Heart right ventricle (tissue), 16 donors: ENCODE measurements around the gene SLC2A8. TPM values are rescaled to one million over a fixed set of nuclear protein-coding genes. Genes with fewer than 3 reads are reported as not detected.
A peak's percentile ranks its signal among the peaks of the same experiment; 100 is the strongest.

Experiments
- ATAC-seq, 8 donors: fragments of 200-7000 bp; cut with Tn5 transposase; one replicate each; pipeline ENCODE4 v1.9.1; 2020; ENCODE audit warnings: mild to moderate bottlenecking in 8 of 8, moderate library complexity in 8 of 8, moderate number of reproducible peaks in 1 of 8
- DNase-seq, 2 donors: peaks; one replicate each; pipeline ENCODE4 v3.0.0-alpha.2; 2020
- H3K27ac ChIP-seq, 10 donors: fragments of 200-600 bp; sonication (generic) in 2 of 10; one replicate each; pipeline versions ENCODE4 v1.5.0 to v1.8.0; 2020 to 2022; ENCODE audit warnings: mild to moderate bottlenecking in 3 of 10
- H3K27me3 ChIP-seq, 7 donors: fragments of 200-600 bp; one replicate each; pipeline ENCODE4 v1.8.0; 2021 to 2022; ENCODE audit warnings: mild to moderate bottlenecking in 2 of 7
- H3K36me3 ChIP-seq, 9 donors: fragments of 200-600 bp; sonication (generic) in 1 of 9; one replicate each; pipeline versions ENCODE4 v1.5.0 to v1.8.0; 2020 to 2022; ENCODE audit warnings: mild to moderate bottlenecking in 2 of 9
- H3K4me1 ChIP-seq, 9 donors: fragments of 200-600 bp; sonication (generic) in 1 of 9; one replicate each; pipeline versions ENCODE4 v1.5.0 to v1.8.0; 2020 to 2022; ENCODE audit warnings: mild to moderate bottlenecking in 4 of 9
- H3K4me3 ChIP-seq, 10 donors: fragments of 200-600 bp; sonication (generic) in 2 of 10; one replicate each; pipeline versions ENCODE4 v1.5.0 to v1.8.0; 2020 to 2022; ENCODE audit warnings: mild to moderate bottlenecking in 7 of 10, moderate library complexity in 2 of 10
- H3K9me3 ChIP-seq, 11 donors: fragments of 200-600 bp in 10 of 11; sonication (generic) in 2 of 11; one replicate each; pipeline versions ENCODE4 v1.5.0 to v1.8.0; 2013 to 2022; ENCODE audit warnings: mild to moderate bottlenecking in 2 of 11, control low read depth in 1 of 11, moderate library complexity in 1 of 11
- WGBS, 2 donors: extraction: QIAGEN DNeasy Blood & Tissue Kit; methylation state at CpG; one replicate each; pipeline ENCODE4 v1.1.7; 2013; ENCODE audit warnings: inconsistent platforms in 1 of 2; 5-methylcytosine and 5-hydroxymethylcytosine counted together
- intact Hi-C, 10 donors: fragments of 100-400 bp; cut with DNase I; formaldehyde crosslinking; loops; one replicate each; pipeline versions ENCODE4 v1.11.1 to v1.14.2; 2022
- polyA plus RNA-seq, 2 donors: library from polyadenylated mRNA; stranded (reverse); fragments of 200-250 nt; gene quantifications; one replicate each; pipeline ENCODE4 v1.2.3, GENCODE V29; 2013
- total RNA-seq, 10 donors: library from RNA; stranded (reverse); fragmentation: NEBNext Ultra II Directional in 3 of 10; extraction: Animal tissue kit (Norgen Biotek cat#: 25700) in 3 of 10; gene quantifications; one replicate each; pipeline versions ENCODE4 v1.2.1 to v1.2.4, GENCODE V29; 2021 to 2023
- TF ChIP-seq, protein P1 (sequence below), 9 donors: fragments of 200-600 bp; sonication (generic) in 2 of 9; IDR thresholded peaks; one replicate each; pipeline versions ENCODE4 v1.5.0 to v1.8.0; 2021 to 2022; ENCODE audit warnings: antibody characterized with exemption in 9 of 9, mild to moderate bottlenecking in 5 of 9, moderate library complexity in 1 of 9
- donor health status: Arrhythmogenic right ventricular cardiomyopathy.
- donor health status: ischemic (EF 13 %, LVEDD 7.1; RV severe dilation, severe dysfunction).
- donor health status: healthy with polysubstance abuse.
- donor health status: DM: no; HTN: yes; CAD: no.
- donor health status: DM: no; HTN: no; CAD: no.
- donor health status: ischemic (EF 25% LVEDD 6.9; RV normal size, moderate dysfunction).
- donor health status: ischemic (EF 25% LVEDD 5.7; RV mildly dilated, moderate dysfunction).
- donor health status: healthy.
- donor health status: DM: yes; HTN: yes; CAD: no.
- donor health status: Ischemic cardiomyopathy.
- donor health status: ischemic (EF 35%, LVEDD 5.7; RV mildly dilated, moderate dysfunction).
- donor health status: nonischemic (EF 11% LVEDD 7.7; RV severe dilation, severe dysfunction).
- donor health status: DM: yes; HTN: yes; CAD: no.
- donor health status: PGD.
- donor health status: ischemic (EF 29% LVEDD 5.4; RV normal size, mild dysfunction).
- donor health status: nonischemic (EF 23%, LVEDD 6.1; RV moderate dilation, normal function).

Gene SLC2A8
- total and polyA plus RNA-seq, 12 donors, result 10.0 to 26.7 (median 13.2) TPM

- Histone ChIP-seq H3K9me3 (no peaks in the 10 kb centered on the region), H3K36me3 (peaks cover 0 to 50% (median 0%) of the 10 kb centered on the region in 9 donors), H3K4me3 (no peak overlapping the region), H3K4me1 (peaks cover 0 to 26% (median 16%) of the 10 kb centered on the region in 9 donors), H3K27me3 (no peaks in the 10 kb centered on the region), H3K27ac (no peak overlapping the region)
- DNase-seq (no peak), ATAC-seq (no peak)
- WGBS, 2 donors, result 68 to 71% methylated on average over 2 of the region's 2 CpGs
- intact Hi-C loops, result loop anchor here in 2 of 10 donors (10.0 kb wide), 2 partner anchors 79 to 179 kb away; no protein-coding TSS in a partner anchor
- TF ChIP-seq, protein P1, sequence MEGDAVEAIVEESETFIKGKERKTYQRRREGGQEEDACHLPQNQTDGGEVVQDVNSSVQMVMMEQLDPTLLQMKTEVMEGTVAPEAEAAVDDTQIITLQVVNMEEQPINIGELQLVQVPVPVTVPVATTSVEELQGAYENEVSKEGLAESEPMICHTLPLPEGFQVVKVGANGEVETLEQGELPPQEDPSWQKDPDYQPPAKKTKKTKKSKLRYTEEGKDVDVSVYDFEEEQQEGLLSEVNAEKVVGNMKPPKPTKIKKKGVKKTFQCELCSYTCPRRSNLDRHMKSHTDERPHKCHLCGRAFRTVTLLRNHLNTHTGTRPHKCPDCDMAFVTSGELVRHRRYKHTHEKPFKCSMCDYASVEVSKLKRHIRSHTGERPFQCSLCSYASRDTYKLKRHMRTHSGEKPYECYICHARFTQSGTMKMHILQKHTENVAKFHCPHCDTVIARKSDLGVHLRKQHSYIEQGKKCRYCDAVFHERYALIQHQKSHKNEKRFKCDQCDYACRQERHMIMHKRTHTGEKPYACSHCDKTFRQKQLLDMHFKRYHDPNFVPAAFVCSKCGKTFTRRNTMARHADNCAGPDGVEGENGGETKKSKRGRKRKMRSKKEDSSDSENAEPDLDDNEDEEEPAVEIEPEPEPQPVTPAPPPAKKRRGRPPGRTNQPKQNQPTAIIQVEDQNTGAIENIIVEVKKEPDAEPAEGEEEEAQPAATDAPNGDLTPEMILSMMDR (IDR thresholded peaks at IDR 0.05), result no peak
These were observed 3.3 kb upstream of the SLC2A8 start for GRCh38 chr9:127393645-127394044.

DNA sequence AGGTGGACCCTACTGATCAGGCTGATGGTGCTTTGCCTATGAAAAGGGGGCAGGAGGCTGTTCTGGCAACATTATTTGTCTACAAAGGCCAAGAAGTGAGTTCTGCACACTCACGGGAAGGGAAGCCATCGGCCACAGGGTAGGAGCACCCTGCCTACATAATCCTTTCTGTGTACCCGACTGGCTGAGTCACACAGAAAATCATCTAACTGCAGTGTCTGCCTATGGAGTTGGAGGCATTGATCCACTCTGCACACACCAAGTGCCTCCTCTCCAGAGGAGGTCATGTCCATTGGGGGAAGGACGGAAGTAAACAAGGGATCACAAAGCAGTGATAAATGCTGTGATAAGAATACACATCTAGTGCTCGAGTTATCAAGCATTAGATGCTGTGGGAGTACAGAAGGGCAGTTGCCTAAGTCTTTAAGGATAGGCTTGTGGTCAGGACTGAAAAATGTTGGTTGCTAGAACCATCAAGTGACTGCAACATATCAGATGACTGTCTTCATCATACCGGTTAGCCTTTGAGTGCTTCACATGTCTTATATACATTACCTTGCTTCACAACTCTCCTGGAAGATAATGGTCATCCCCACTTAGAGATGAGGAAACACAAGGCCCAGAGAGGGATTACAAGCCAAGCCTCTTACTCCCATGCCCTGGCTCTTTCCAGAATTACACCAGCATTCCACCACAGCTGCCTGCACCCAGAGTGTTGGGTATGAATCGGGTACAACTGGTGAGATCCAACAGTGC is 1.3 kb upstream of the SLC2A8 start:
- intact Hi-C loops, result loop anchor here in 6 of 10 donors (2.0 to 10.0 kb wide), 8 partner anchors 33 to 181 kb away; no protein-coding TSS in a partner anchor

GRCh38 chr9:127396253-127396807 is 639 bp upstream of the SLC2A8 start:
- intact Hi-C loops, result loop anchor here in 6 of 10 donors (2.0 to 10.0 kb wide), 8 partner anchors 34 to 182 kb away; no protein-coding TSS in a partner anchor
- Histone ChIP-seq H3K9me3 (no peaks in the 10 kb centered on the region), H3K27ac (peak overlapping the region in 2 of 10 donors; percentile 31 to 48), H3K27me3 (no peaks in the 10 kb centered on the region), H3K4me3 (peak overlapping the region; percentile 34 to 93 (median 82)), H3K4me1 (peaks cover 0 to 24% (median 20%) of the 10 kb centered on the region in 9 donors), H3K36me3 (peaks cover 0 to 44% (median 4%) of the 10 kb centered on the region in 9 donors)
- DNase-seq (no peak), ATAC-seq (no peak)
- TF ChIP-seq, protein P1 (IDR thresholded peaks at IDR 0.05), result no peak
- 5 to 6% methylated on average over 27 of the region's 27 CpGs for WGBS, 2 donors

More for the DNA sequence above, 1.3 kb upstream of the SLC2A8 start:
- ATAC-seq (no peak), DNase-seq (no peak)
- Histone ChIP-seq H3K36me3 (peaks cover 0 to 41% (median 1%) of the 10 kb centered on the region in 9 donors), H3K4me3 (peak overlapping the region in 6 of 10 donors; percentile 35 to 91 (median 62)), H3K27ac (no peak overlapping the region), H3K27me3 (no peaks in the 10 kb centered on the region), H3K9me3 (no peaks in the 10 kb centered on the region), H3K4me1 (peaks cover 0 to 24% (median 20%) of the 10 kb centered on the region in 9 donors)
- TF ChIP-seq, protein P1 (IDR thresholded peaks at IDR 0.05), result no peak
- WGBS, 2 donors, result 85 to 86% methylated on average over 7 of the region's 7 CpGs

DNA sequence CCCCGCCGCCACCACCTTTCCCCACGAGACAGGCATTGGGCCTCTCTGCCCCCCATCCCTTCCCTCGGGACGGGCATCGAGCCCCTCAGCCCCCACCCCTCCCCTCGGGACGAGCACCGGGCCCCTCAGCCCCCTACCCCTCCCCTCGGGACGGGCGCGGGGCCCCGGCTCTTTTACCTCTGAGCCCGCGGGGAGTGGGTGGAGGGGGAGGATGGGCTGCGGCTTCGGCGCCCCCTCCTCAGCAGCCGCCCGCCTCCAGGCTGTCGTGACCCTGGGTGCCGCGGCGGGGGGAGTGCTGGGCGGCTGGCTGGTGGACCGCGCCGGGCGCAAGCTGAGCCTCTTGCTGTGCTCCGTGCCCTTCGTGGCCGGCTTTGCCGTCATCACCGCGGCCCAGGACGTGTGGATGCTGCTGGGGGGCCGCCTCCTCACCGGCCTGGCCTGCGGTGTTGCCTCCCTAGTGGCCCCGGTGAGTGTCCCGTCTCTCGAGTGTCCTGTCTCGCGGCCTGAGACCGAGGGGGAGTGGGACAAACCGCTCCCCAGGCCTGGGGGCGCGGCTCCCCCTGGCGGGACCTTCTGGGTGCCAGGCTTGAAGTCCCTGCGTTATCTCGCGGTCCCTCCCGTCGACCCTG is 791 bp downstream of the SLC2A8 start:
- Histone ChIP-seq H3K36me3 (peaks cover 0 to 45% (median 4%) of the 10 kb centered on the region in 9 donors), H3K4me3 (peak overlapping the region; percentile 72 to 95 (median 86)), H3K9me3 (no peaks in the 10 kb centered on the region), H3K4me1 (peaks cover 0 to 24% (median 20%) of the 10 kb centered on the region in 9 donors), H3K27me3 (no peaks in the 10 kb centered on the region), H3K27ac (peak overlapping the region; percentile 32 to 91 (median 88))
- 1% methylated on average over 47 to 55 of the region's 55 CpGs for WGBS, 2 donors
- TF ChIP-seq, protein P1 (IDR thresholded peaks at IDR 0.05), result peak in 8 of 9 donors; percentile 16 to 68 (median 55)
- intact Hi-C loops, result loop anchor here in 6 of 10 donors (2.0 to 10.0 kb wide), 8 partner anchors 35 to 183 kb away; no protein-coding TSS in a partner anchor
- peak; percentile 39 to 60 for DNase-seq
- ATAC-seq, result peak in 2 of 8 donors; percentile 1 to 26
